ENCODE results near the gene SLC16A1.
"Not testable (repeated sequence)": the region's sequence is repeated elsewhere in the genome, so short reads cannot be mapped to it uniquely, and the experiment has no call there.

The SLC16A1 gene

GRCh38 chr1:112971006-112971405 lies 15.0 kb upstream of the SLC16A1 start:
- no peak for DNase-seq (ENCODE audit: low read depth)
- TF ChIP-seq CTCF (IDR thresholded peaks at IDR 0.05; ENCODE audit: low read length, missing control alignments): no peak
- H3K4me3 ChIP-seq (replicated peaks; ENCODE audit: low read depth, low read length): no peak overlapping the region

- TF ChIP-seq CTCF (IDR thresholded peaks at IDR 0.05; ENCODE audit: low read length, missing control alignments): no peak
- no peak overlapping the region for H3K4me3 ChIP-seq (replicated peaks; ENCODE audit: low read depth, low read length)
- DNase-seq (ENCODE audit: low read depth): no peak
Measured at GRCh38 chr1:112964347-112964746, 8.4 kb upstream of the SLC16A1 start.

- no peak overlapping the region for H3K4me3 ChIP-seq (replicated peaks; ENCODE audit: low read depth, low read length)
- TF ChIP-seq CTCF (IDR thresholded peaks at IDR 0.05; ENCODE audit: low read length, missing control alignments): no peak
- no peak for DNase-seq (ENCODE audit: low read depth)
Measured at GRCh38 chr1:112961072-112961471, 5.1 kb upstream of the SLC16A1 start.

GRCh38 chr1:112960384-112960783 lies 4.4 kb upstream of the SLC16A1 start:
- no peak for TF ChIP-seq CTCF (IDR thresholded peaks at IDR 0.05; ENCODE audit: low read length, missing control alignments)
- H3K4me3 ChIP-seq (replicated peaks; ENCODE audit: low read depth, low read length): no peak overlapping the region
- DNase-seq (ENCODE audit: low read depth): no peak

GRCh38 chr1:112958236-112958635 lies 2.2 kb upstream of the SLC16A1 start:
- DNase-seq (ENCODE audit: low read depth): not testable (repeated sequence)
- peak overlapping the region; percentile 72 for H3K4me3 ChIP-seq (replicated peaks; ENCODE audit: low read depth, low read length)

GRCh38 chr1:112957133-112957812 lies 1.3 kb upstream of the SLC16A1 start:
- no peak for TF ChIP-seq CTCF (IDR thresholded peaks at IDR 0.05; ENCODE audit: low read length, missing control alignments)
- DNase-seq (ENCODE audit: low read depth): peak; percentile 90
- peak overlapping the region; percentile 72 for H3K4me3 ChIP-seq (replicated peaks; ENCODE audit: low read depth, low read length)

- peak overlapping the region; percentile 72 for H3K4me3 ChIP-seq (replicated peaks; ENCODE audit: low read depth, low read length)
- DNase-seq (ENCODE audit: low read depth): no peak
Measured at GRCh38 chr1:112956544-112957132, 642 bp upstream of the SLC16A1 start.

More at GRCh38 chr1:112956544-112957132, 642 bp upstream of the SLC16A1 start:
- TF ChIP-seq CTCF (IDR thresholded peaks at IDR 0.05; ENCODE audit: low read length, missing control alignments): no peak
